Liver (tissue), 9 donors: ENCODE results near the gene LTBP2. TPM values are rescaled to one million over a fixed set of nuclear protein-coding genes. Genes with fewer than 3 reads are reported as not detected.

ENCODE experiments used
- DNase-seq: peaks from one replicate; pipeline ENCODE4 v3.0.0-alpha.2; 2017; ENCODE audit warnings: low spot score
- H3K27ac ChIP-seq, 2 donors: one replicate each; pipeline ENCODE4 v1.7.0; 2013; ENCODE audit warnings: inconsistent platforms in 2 of 2, low read length in 2 of 2, control low read depth in 1 of 2, low read depth in 1 of 2, mild to moderate bottlenecking in 1 of 2
- H3K27me3 ChIP-seq, 4 donors: one replicate each; pipeline versions ENCODE4 v1.6.1 to v1.7.0; 2013; ENCODE audit warnings: low read length in 3 of 4, inconsistent platforms in 1 of 4, mild to moderate bottlenecking in 1 of 4, moderate library complexity in 1 of 4; ENCODE audit not compliant: control insufficient read depth in 4 of 4, insufficient read depth in 4 of 4
- H3K36me3 ChIP-seq, 4 donors: one replicate each; pipeline versions ENCODE4 v1.6.1 to v1.7.0; 2013; ENCODE audit warnings: low read length in 3 of 4, mild to moderate bottlenecking in 3 of 4, low read depth in 1 of 4, moderate library complexity in 1 of 4; ENCODE audit not compliant: control insufficient read depth in 4 of 4, insufficient read depth in 3 of 4
- H3K4me1 ChIP-seq, 4 donors: one replicate each; pipeline versions ENCODE4 v1.6.1 to v1.7.0; 2013; ENCODE audit warnings: low read length in 3 of 4, mild to moderate bottlenecking in 3 of 4, moderate library complexity in 1 of 4; ENCODE audit not compliant: control insufficient read depth in 4 of 4, insufficient read depth in 4 of 4
- H3K4me3 ChIP-seq, 3 donors: one replicate each; pipeline versions ENCODE4 v1.6.1 to v1.7.0; 2013; ENCODE audit warnings: low read length in 3 of 3, control low read depth in 1 of 3, low read depth in 1 of 3, mild to moderate bottlenecking in 1 of 3
- H3K9ac ChIP-seq, 2 donors: one replicate each; pipeline ENCODE4 v1.7.0; 2013; ENCODE audit warnings: low read length in 2 of 2, mild to moderate bottlenecking in 2 of 2, moderate library complexity in 2 of 2, control low read depth in 1 of 2, low read depth in 1 of 2
- H3K9me3 ChIP-seq, 4 donors: one replicate each; pipeline versions ENCODE4 v1.6.1 to v1.7.0; 2013; ENCODE audit warnings: low read length in 3 of 4; ENCODE audit not compliant: control insufficient read depth in 4 of 4
- EGR1 ChIP-seq, 2 donors: IDR thresholded peaks; 2 replicates each; pipeline ENCODE4 v1.6.1; 2016 to 2018; ENCODE audit warnings: antibody characterized with exemption in 2 of 2, low read depth in 2 of 2
- FOXA1 ChIP-seq: IDR thresholded peaks from 2 replicates; pipeline ENCODE4 v1.6.1; 2016; ENCODE audit warnings: antibody characterized with exemption
- FOXA2 ChIP-seq: IDR thresholded peaks from 2 replicates; pipeline ENCODE4 v1.6.1; 2016; ENCODE audit warnings: antibody characterized with exemption
- GABPA ChIP-seq, 2 donors: IDR thresholded peaks in 1 of 2; conservative IDR thresholded peaks in 1 of 2; 2 replicates each; pipeline ENCODE4 v1.6.1; 2016; ENCODE audit warnings: antibody characterized with exemption in 2 of 2, mild to moderate bottlenecking in 1 of 2, moderate library complexity in 1 of 2
- HNF4A ChIP-seq, 2 donors: conservative IDR thresholded peaks; 2 replicates each; pipeline ENCODE4 v1.6.1; 2016; ENCODE audit warnings: antibody characterized with exemption in 2 of 2, mild to moderate bottlenecking in 2 of 2
- HNF4G ChIP-seq: IDR thresholded peaks from 2 replicates; pipeline ENCODE4 v1.6.1; 2016; ENCODE audit warnings: antibody characterized with exemption
- JUND ChIP-seq, 2 donors: IDR thresholded peaks; 2 replicates each; pipeline ENCODE4 v1.6.1; 2016; ENCODE audit warnings: antibody characterized with exemption in 2 of 2
- NR2F2 ChIP-seq: IDR thresholded peaks from 2 replicates; pipeline ENCODE4 v1.6.1; 2016; ENCODE audit warnings: antibody characterized with exemption
- RAD21 ChIP-seq, 2 donors: IDR thresholded peaks; 2 replicates each; pipeline ENCODE4 v1.6.1; 2016; ENCODE audit warnings: antibody characterized with exemption in 2 of 2, mild to moderate bottlenecking in 2 of 2
- RXRA ChIP-seq, 2 donors: IDR thresholded peaks; 2 replicates each; pipeline ENCODE4 v1.6.1; 2017 to 2018; ENCODE audit warnings: antibody characterized with exemption in 2 of 2, mild to moderate bottlenecking in 1 of 2
- SP1 ChIP-seq: IDR thresholded peaks from 2 replicates; pipeline ENCODE4 v1.6.1; 2018; ENCODE audit warnings: antibody characterized with exemption, mild to moderate bottlenecking
- TAF1 ChIP-seq: conservative IDR thresholded peaks from 2 replicates; pipeline ENCODE4 v1.6.1; 2016; ENCODE audit warnings: antibody characterized with exemption, mild to moderate bottlenecking
- YY1 ChIP-seq: IDR thresholded peaks from 2 replicates; pipeline ENCODE4 v1.6.1; 2016; ENCODE audit warnings: antibody characterized with exemption, mild to moderate bottlenecking
- WGBS: extraction: QIAGEN DNeasy Blood & Tissue Kit; methylation state at CpG from one replicate; pipeline ENCODE4 v1.1.7; 2013; 5-methylcytosine and 5-hydroxymethylcytosine counted together
- polyA plus RNA-seq, 2 donors: library from polyadenylated mRNA; stranded (reverse) in 1 of 2; unstranded in 1 of 2; fragments of 200-250 nt in 1 of 2; fragments of >200 nt in 1 of 2; fragmentation: Nextera tagmentation in 1 of 2; extraction: Ambion mirVana in 1 of 2; gene quantifications; one replicate each; pipeline versions ENCODE4 v1.2.1 to v1.2.3, GENCODE V29; 2013 to 2015
- total RNA-seq, 2 donors: library from RNA; depleted of rRNA; stranded (reverse); fragments of >200 nt; gene quantifications; one replicate each; pipeline ENCODE4 v1.2.3, GENCODE V29; 2014
- TF ChIP-seq, protein P1 (sequence below): fragments of 150-350 bp; IDR thresholded peaks from 2 replicates; pipeline ENCODE4 v1.5.1; 2017; ENCODE audit warnings: improper control_type of control experiment, low read depth, low read length; ENCODE audit not compliant: missing input control
- TF ChIP-seq, protein P2 (sequence below): IDR thresholded peaks from 2 replicates; pipeline ENCODE4 v1.6.1; 2016; ENCODE audit warnings: antibody characterized with exemption
- TF ChIP-seq, protein P3 (sequence below): IDR thresholded peaks from 2 replicates; pipeline ENCODE4 v1.6.1; 2016; ENCODE audit warnings: antibody characterized with exemption, mild to moderate bottlenecking
- TF ChIP-seq, protein P4 (sequence below): IDR thresholded peaks from 2 replicates; pipeline ENCODE4 v1.6.1; 2016; ENCODE audit warnings: antibody characterized with exemption
- donor health status: healthy.
- donor health status: healthy.
- donor health status: healthy.
- donor health status: healthy.
- donor health status: healthy.

LTBP2 gene
- total and polyA plus RNA-seq, 4 donors = 0.24 to 1.3 (median 0.89) TPM

DNA sequence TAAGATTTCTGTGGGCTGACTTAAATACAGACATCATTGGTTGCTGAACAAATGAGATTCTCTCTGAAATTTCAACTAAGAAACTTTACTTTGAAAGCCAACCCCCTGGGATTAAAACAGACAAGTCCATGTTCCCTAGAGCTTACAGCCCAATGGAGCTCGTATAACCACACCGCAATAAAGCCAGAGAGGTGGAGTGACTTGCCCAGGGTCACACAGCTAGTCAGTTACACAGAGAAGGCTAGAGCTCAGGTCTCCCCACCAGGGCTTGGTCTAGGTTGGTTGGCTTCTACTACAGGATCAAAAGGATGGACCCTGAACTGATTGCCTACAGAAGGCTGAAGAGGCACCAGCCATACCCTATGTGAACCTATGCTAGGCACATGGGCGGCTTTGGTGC lies 8.9 kb upstream of the LTBP2 start:
- H3K9me3 ChIP-seq = no peaks in the 10 kb centered on the region
- WGBS = 98% methylated on average over 3 of the region's 3 CpGs
- H3K9ac ChIP-seq = no peak overlapping the region
- H3K36me3 ChIP-seq = no peaks in the 10 kb centered on the region
- no peaks in the 10 kb centered on the region for H3K27me3 ChIP-seq
- H3K4me3 ChIP-seq = no peak overlapping the region
- peaks cover 9 to 16% (median 15%) of the 10 kb centered on the region in 4 donors for H3K4me1 ChIP-seq
- no peak overlapping the region for H3K27ac ChIP-seq
- DNase-seq = no peak
- TF ChIP-seq, protein P1, sequence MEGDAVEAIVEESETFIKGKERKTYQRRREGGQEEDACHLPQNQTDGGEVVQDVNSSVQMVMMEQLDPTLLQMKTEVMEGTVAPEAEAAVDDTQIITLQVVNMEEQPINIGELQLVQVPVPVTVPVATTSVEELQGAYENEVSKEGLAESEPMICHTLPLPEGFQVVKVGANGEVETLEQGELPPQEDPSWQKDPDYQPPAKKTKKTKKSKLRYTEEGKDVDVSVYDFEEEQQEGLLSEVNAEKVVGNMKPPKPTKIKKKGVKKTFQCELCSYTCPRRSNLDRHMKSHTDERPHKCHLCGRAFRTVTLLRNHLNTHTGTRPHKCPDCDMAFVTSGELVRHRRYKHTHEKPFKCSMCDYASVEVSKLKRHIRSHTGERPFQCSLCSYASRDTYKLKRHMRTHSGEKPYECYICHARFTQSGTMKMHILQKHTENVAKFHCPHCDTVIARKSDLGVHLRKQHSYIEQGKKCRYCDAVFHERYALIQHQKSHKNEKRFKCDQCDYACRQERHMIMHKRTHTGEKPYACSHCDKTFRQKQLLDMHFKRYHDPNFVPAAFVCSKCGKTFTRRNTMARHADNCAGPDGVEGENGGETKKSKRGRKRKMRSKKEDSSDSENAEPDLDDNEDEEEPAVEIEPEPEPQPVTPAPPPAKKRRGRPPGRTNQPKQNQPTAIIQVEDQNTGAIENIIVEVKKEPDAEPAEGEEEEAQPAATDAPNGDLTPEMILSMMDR = no peak
- TF ChIP-seq FOXA2 (no peak), NR2F2 (no peak), EGR1 (IDR thresholded peaks at IDR 0.05; ENCODE audit: low read depth in 2 of 2) (no peak), FOXA1 (no peak), RXRA (IDR thresholded peaks at IDR 0.05) (no peak), RAD21 (IDR thresholded peaks at IDR 0.05) (no peak), YY1 (no peak), HNF4G (no peak), GABPA (IDR thresholded peaks at IDR 0.05 in 1 of 2, conservative IDR thresholded peaks at IDR 0.05 in 1 of 2) (no peak), TAF1 (no peak), HNF4A (conservative IDR thresholded peaks at IDR 0.05) (no peak), SP1 (no peak)
- TF ChIP-seq, protein P2, sequence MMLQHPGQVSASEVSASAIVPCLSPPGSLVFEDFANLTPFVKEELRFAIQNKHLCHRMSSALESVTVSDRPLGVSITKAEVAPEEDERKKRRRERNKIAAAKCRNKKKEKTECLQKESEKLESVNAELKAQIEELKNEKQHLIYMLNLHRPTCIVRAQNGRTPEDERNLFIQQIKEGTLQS = no peak
- TF ChIP-seq, protein P3, sequence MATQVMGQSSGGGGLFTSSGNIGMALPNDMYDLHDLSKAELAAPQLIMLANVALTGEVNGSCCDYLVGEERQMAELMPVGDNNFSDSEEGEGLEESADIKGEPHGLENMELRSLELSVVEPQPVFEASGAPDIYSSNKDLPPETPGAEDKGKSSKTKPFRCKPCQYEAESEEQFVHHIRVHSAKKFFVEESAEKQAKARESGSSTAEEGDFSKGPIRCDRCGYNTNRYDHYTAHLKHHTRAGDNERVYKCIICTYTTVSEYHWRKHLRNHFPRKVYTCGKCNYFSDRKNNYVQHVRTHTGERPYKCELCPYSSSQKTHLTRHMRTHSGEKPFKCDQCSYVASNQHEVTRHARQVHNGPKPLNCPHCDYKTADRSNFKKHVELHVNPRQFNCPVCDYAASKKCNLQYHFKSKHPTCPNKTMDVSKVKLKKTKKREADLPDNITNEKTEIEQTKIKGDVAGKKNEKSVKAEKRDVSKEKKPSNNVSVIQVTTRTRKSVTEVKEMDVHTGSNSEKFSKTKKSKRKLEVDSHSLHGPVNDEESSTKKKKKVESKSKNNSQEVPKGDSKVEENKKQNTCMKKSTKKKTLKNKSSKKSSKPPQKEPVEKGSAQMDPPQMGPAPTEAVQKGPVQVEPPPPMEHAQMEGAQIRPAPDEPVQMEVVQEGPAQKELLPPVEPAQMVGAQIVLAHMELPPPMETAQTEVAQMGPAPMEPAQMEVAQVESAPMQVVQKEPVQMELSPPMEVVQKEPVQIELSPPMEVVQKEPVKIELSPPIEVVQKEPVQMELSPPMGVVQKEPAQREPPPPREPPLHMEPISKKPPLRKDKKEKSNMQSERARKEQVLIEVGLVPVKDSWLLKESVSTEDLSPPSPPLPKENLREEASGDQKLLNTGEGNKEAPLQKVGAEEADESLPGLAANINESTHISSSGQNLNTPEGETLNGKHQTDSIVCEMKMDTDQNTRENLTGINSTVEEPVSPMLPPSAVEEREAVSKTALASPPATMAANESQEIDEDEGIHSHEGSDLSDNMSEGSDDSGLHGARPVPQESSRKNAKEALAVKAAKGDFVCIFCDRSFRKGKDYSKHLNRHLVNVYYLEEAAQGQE = no peak
- TF ChIP-seq, protein P4, sequence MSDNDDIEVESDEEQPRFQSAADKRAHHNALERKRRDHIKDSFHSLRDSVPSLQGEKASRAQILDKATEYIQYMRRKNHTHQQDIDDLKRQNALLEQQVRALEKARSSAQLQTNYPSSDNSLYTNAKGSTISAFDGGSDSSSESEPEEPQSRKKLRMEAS = no peak

DNA sequence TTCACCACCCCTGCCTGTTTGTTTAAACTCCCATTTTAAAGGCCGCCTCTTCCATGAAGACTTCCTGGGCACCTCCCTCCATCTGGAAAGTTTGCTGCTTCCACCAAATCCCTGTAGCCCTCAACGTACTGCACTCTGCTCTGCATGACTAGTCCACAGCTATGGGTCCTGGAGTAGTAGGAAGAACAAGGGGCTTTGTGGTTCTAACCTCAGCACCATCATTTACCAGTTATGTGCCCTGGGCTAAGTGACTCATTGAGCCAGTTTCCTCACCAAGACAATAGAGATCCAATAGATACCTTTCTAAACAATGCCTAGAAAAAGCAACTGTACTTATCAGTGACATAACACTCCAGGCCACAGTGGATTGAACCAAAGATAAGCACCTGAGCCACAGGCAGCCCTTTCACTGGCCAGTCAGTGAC lies 8.5 kb upstream of the LTBP2 start:
- WGBS = 91% methylated on average over 2 of the region's 2 CpGs
- no peak overlapping the region for H3K9ac ChIP-seq

More for the DNA sequence above, 8.5 kb upstream of the LTBP2 start:
- Histone ChIP-seq H3K27me3 (no peaks in the 10 kb centered on the region), H3K36me3 (no peaks in the 10 kb centered on the region), H3K4me3 (no peak overlapping the region), H3K4me1 (peaks cover 9 to 16% (median 15%) of the 10 kb centered on the region in 4 donors), H3K27ac (no peak overlapping the region), H3K9me3 (no peaks in the 10 kb centered on the region)
- no peak for DNase-seq
- TF ChIP-seq TAF1 = no peak
- TF ChIP-seq YY1 = no peak
- no peak for TF ChIP-seq JUND (IDR thresholded peaks at IDR 0.05)
- TF ChIP-seq RAD21 (IDR thresholded peaks at IDR 0.05) = no peak
- TF ChIP-seq HNF4A (conservative IDR thresholded peaks at IDR 0.05) = no peak
- no peak for TF ChIP-seq RXRA (IDR thresholded peaks at IDR 0.05)
- no peak for TF ChIP-seq NR2F2
- TF ChIP-seq GABPA (IDR thresholded peaks at IDR 0.05 in 1 of 2, conservative IDR thresholded peaks at IDR 0.05 in 1 of 2) = no peak
- TF ChIP-seq, protein P3 = no peak
- TF ChIP-seq HNF4G = no peak
- no peak for TF ChIP-seq FOXA1
- no peak for TF ChIP-seq FOXA2
